Muscle of leg (tissue), 11 donors: Measurements from ENCODE around the gene CD84. TPM values are rescaled to one million over a fixed set of nuclear protein-coding genes. Genes with fewer than 3 reads are reported as not detected.
"Not testable (repeated sequence)": the region's sequence is repeated elsewhere in the genome, so short reads cannot be mapped to it uniquely, and the experiment has no call there.

Experiments
- DNase-seq: peaks from one replicate; pipeline ENCODE4 v3.0.0; 2013
- H3K27ac ChIP-seq: one replicate; pipeline ENCODE4 v1.5.1; 2013; ENCODE audit warnings: mild to moderate bottlenecking, low read length, control low read depth
- H3K27me3 ChIP-seq: one replicate; pipeline ENCODE4 v1.6.1; 2013; ENCODE audit warnings: low read length; ENCODE audit not compliant: control insufficient read depth, insufficient read depth
- H3K36me3 ChIP-seq: one replicate; pipeline ENCODE4 v1.6.1; 2013; ENCODE audit warnings: low read length; ENCODE audit not compliant: control insufficient read depth, insufficient read depth
- H3K4me1 ChIP-seq: one replicate; pipeline ENCODE4 v1.6.1; 2013; ENCODE audit warnings: low read length; ENCODE audit not compliant: control insufficient read depth, insufficient read depth
- H3K4me3 ChIP-seq: one replicate; pipeline ENCODE4 v1.5.1; 2013; ENCODE audit warnings: low read length, control low read depth
- H3K9me3 ChIP-seq: replicated peaks from 2 replicates; pipeline ENCODE4 v1.6.1; 2013; ENCODE audit warnings: low read depth, low read length; ENCODE audit not compliant: control insufficient read depth
- WGBS: methylation state at CpG from one replicate; pipeline ENCODE4 v1.1.5; 2013; ENCODE audit warnings: missing lambda C conversion rate; ENCODE audit not compliant: insufficient coverage; 5-methylcytosine and 5-hydroxymethylcytosine counted together
- polyA plus RNA-seq, 8 donors: library from polyadenylated mRNA; unstranded; fragments of 120-200 nt; gene quantifications; one replicate each; pipeline versions ENCODE4 v1.2.1 to v1.2.3, GENCODE V29; 2013; ENCODE audit warnings: inconsistent platforms in 1 of 8, low replicate concordance in 1 of 8; ENCODE audit not compliant: insufficient read length in 8 of 8, insufficient read depth in 1 of 8
- total RNA-seq: library from RNA; stranded (reverse); fragments of 120-200 nt; gene quantifications from one replicate; pipeline ENCODE4 v1.2.4, GENCODE V29; 2013

CD84 gene
- total and polyA plus RNA-seq, 9 donors = 0.94 to 2.1 (median 1.5) TPM

DNA sequence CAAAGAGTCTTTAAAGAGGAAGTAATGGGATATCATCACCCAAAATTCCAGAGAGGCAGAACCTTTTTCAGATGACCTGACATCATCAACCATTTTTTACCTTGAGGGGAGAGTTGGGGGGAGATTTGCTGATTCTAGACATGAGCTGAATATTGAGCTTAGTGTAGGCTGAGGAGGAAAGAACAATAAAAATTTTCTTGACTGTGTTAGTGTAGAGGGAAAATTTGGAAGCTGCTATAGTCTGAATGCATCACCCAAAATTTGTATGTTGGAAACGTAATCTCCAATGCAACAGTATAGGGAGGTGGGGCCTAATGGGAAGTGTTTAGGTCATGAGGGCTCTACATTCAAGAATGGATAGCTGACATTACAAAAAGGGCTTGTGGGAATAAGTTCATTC is 17.8 kb upstream of the CD84 start:
- WGBS = 86% methylated on average over 1 of the region's 1 CpG
- Histone ChIP-seq H3K36me3 (no peaks in the 10 kb centered on the region), H3K4me3 (no peak overlapping the region), H3K27ac (no peak overlapping the region), H3K9me3 (peaks cover 2% of the 10 kb centered on the region), H3K4me1 (no peaks in the 10 kb centered on the region), H3K27me3 (no peaks in the 10 kb centered on the region)
- DNase-seq = no peak

DNA sequence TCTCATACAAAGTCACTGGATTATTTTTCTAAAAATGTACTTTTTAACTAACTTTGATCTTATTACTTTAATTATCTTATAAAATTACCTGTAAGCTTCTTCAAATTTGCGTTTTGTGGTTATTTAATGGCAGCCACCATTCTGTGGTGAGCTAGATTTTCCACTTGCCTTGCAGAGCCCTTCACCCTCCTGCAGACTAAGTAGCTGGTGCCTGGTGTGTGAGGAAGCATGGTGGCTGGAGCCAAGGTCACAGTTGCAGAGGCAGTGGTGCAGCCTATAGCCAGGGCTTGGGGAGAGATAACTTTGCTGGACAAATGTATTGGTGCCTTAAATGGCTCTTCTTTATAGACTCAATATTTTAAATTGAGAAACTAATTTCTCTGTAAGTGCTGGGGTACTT is 11.2 kb upstream of the CD84 start:
- H3K27me3 ChIP-seq = no peaks in the 10 kb centered on the region
- no peak for DNase-seq
- no peaks in the 10 kb centered on the region for H3K9me3 ChIP-seq
- H3K4me1 ChIP-seq = no peaks in the 10 kb centered on the region
- no peak overlapping the region for H3K27ac ChIP-seq
- no peak overlapping the region for H3K4me3 ChIP-seq
- no peaks in the 10 kb centered on the region for H3K36me3 ChIP-seq
- WGBS = no CpG with 5 or more reads among the region's 1 CpG

DNA sequence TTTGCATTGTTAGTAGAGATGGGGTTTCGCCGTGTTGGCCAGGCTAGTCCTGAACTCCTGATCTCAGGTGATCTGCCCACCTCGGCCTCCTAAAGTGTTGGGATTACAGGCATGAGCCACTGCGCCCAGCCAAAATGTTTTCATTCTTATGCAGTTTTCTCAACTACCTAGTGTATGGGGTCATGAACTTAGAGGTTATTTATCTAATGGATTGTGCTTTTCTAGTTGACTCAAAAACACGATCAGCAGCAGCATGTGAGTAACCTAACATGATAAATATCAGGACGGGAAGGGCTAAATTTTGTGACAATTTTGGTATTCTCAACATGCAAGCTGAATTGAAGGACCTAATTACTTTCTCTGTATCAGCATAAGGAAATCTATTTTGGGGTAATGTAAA is 9.2 kb upstream of the CD84 start:
- H3K9me3 ChIP-seq = no peaks in the 10 kb centered on the region
- no peaks in the 10 kb centered on the region for H3K4me1 ChIP-seq
- no peak for DNase-seq
- H3K27ac ChIP-seq = no peak overlapping the region
- H3K36me3 ChIP-seq = no peaks in the 10 kb centered on the region
- WGBS = 40% methylated on average over 1 of the region's 6 CpGs
- H3K27me3 ChIP-seq = no peaks in the 10 kb centered on the region
- no peak overlapping the region for H3K4me3 ChIP-seq

DNA sequence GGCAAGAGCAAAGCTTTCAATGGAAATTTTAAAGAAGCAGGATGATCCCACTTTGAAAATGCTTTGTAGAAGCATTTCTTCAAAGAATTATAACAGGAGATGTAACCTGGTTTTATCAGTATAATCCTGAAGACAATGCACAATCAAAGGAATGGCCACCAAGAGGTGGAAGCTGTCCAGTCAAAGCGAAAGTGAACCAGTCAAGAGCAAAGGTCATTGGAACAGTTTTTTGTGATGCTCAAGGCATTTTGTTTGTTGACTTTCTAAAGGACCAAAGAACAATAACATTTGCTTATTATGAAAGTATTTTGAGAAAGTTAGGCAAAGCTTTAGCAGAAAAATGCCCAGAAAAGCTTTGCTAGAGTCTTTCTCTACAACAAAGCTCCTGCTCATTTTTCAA is 5.5 kb upstream of the CD84 start:
- no CpG with 5 or more reads among the region's 1 CpG for WGBS
- H3K36me3 ChIP-seq = no peaks in the 10 kb centered on the region

DNA sequence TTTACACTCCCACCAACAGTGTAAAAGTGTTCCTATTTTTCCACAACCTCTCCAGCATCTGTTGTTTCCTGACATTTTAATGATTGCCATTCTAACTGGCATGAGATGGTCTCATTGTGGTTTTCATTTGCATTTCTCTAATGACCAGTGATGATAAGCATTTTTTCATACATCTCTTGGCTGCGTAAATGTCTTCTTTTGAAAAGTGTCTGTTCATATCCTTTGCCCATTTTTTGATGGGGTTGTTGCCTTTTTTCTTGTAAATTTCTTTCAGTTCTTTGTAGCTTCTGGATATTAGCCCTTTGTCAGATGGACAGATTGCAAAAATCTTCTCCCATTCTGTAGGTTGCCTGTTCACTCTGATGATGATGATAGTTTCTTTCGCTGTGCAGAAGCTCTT is 3.7 kb upstream of the CD84 start:
- H3K27me3 ChIP-seq, H3K9me3 ChIP-seq, DNase-seq, H3K27ac ChIP-seq, H3K36me3 ChIP-seq, H3K4me3 ChIP-seq, H3K4me1 ChIP-seq: not testable (repeated sequence)
- WGBS = no CpG with 5 or more reads among the region's 2 CpGs

More for the DNA sequence above, 5.5 kb upstream of the CD84 start:
- Histone ChIP-seq H3K4me3 (no peak overlapping the region), H3K4me1 (no peaks in the 10 kb centered on the region), H3K27me3 (no peaks in the 10 kb centered on the region), H3K9me3 (no peaks in the 10 kb centered on the region), H3K27ac (no peak overlapping the region)
- DNase-seq = no peak

DNA sequence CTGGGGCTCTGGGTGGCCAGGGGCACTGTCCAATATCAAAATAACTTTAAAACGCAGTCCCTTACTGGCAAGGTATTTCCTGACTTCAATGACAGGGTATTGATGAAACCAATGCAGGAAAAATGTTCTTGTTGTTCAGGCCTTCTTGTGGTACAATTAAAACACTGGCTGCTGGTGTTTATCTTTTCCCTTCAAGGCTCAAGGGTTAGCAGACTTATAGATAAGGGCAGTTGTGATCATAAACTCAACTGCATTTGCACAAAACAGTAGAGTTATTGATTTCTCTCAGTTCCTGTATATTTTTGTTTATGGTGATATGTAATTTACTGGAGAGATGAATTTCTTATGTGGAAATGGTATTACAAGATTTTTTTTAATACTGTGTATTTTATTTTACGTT is 2.7 kb upstream of the CD84 start:
- Histone ChIP-seq H3K27me3 (no peaks in the 10 kb centered on the region), H3K9me3 (no peaks in the 10 kb centered on the region), H3K36me3 (no peaks in the 10 kb centered on the region), H3K4me1 (no peaks in the 10 kb centered on the region), H3K27ac (no peak overlapping the region), H3K4me3 (no peak overlapping the region)
- WGBS = no CpG with 5 or more reads among the region's 2 CpGs
- DNase-seq = no peak

DNA sequence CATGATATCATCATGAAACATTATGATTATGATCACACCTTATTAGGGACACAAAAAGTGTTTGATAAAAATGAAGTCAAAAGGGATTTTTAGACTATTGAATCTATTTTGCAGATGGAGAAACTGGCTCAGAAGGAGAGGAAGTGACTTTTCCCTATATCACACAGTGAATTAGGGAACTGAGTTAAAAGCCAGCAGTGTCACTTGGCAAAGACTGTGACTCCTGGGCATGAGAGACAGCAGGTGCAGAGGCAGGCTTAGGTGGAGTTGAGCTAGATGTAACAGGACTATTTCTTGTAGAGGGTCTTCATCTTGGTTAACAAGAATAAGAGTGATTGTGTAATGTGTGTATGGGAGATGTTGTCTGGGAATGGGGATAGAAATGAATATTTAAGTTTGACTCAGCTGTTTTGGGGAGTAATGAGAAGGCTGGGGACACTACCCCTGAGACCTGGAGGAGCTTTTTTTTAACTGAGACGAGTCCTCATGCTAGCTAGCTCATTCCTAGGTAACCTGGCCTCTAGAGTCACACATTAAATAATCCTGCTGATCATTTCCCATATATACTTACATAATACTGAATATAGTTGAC is 1.0 kb upstream of the CD84 start:
- Histone ChIP-seq H3K4me3 (no peak overlapping the region), H3K9me3 (no peaks in the 10 kb centered on the region), H3K4me1 (no peaks in the 10 kb centered on the region), H3K36me3 (no peaks in the 10 kb centered on the region), H3K27ac (no peak overlapping the region), H3K27me3 (no peaks in the 10 kb centered on the region)
- WGBS = no CpG with 5 or more reads among the region's 1 CpG
- peak; percentile 36 for DNase-seq

DNA sequence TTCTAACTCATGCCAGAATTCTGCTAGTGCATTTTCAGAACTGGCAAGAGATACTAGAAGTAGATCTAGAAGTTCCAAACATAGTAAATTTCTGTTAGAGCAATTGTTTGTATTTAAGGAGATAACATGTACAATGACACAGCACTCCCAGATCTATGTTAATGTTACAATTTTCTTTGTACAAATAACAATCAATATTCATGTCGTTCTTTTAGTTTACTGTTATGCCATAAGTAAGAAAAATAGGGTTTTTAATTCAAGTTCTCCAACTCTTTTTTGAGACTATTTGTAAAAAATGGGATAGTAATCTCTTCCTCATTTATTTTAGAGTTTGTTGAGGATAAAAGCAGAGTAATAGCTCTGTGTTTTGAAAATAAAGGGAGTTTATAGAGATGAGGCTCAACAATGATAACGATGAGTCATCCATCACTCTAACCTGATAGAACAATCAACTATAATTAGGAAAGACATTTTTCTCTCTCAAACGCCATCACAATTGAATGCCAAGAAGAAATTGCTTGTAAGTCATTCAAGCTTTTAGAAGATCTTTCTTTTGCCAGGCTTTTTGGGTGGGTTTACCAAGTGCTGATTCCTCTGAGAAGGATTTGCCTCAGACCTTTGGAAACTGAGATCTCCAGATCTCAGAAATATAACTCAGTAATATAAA is 638 bp downstream of the CD84 start:
- DNase-seq = no peak
- Histone ChIP-seq H3K4me1 (no peaks in the 10 kb centered on the region), H3K4me3 (peak overlapping the region; percentile 2), H3K9me3 (no peaks in the 10 kb centered on the region), H3K27ac (no peak overlapping the region), H3K27me3 (no peaks in the 10 kb centered on the region), H3K36me3 (no peaks in the 10 kb centered on the region)
- no CpG with 5 or more reads among the region's 3 CpGs for WGBS

DNA sequence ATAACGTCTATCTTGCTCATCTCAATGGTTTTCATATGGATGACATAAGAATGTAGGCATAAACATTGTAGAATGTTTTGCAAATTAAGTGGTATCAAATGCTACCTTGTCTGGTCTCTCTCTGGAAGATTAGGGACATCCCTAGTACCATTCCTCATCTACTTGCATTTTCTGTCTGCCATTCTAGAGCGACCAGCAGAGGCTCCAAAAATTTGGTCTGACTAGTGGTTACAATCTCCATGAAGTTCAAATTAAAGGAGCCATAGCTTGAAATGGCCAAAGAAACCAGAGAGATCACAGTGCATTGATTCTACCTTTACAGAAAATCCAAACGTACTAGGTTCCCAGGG is 1.1 kb downstream of the CD84 start:
- 83% methylated on average over 1 of the region's 3 CpGs for WGBS
- Histone ChIP-seq H3K27me3 (no peaks in the 10 kb centered on the region), H3K36me3 (no peaks in the 10 kb centered on the region), H3K9me3 (no peaks in the 10 kb centered on the region), H3K4me1 (no peaks in the 10 kb centered on the region), H3K27ac (no peak overlapping the region), H3K4me3 (no peak overlapping the region)
- no peak for DNase-seq

DNA sequence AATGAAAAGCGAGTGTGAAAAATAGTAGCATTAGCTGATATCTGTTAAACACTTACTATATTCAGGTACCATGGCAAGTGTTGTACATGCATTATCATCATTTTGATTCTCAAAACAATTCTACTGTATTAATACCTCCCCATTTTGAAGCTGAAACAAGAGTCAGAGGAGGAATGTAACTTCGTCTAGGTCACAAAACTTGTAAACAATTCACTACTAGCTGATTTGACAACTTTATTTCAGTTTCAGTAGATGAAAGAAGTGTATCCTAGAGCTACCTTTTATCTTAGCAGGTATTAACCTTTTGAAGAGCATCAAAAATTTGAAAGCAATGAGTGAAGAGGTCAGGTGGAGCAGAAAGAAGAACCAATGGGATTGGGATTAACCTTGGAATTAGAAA is 1.6 kb downstream of the CD84 start:
- no CpG with 5 or more reads among the region's 2 CpGs for WGBS
- DNase-seq = no peak
- Histone ChIP-seq H3K27ac (no peak overlapping the region), H3K4me1 (no peaks in the 10 kb centered on the region), H3K9me3 (no peaks in the 10 kb centered on the region), H3K27me3 (no peaks in the 10 kb centered on the region), H3K4me3 (no peak overlapping the region), H3K36me3 (no peaks in the 10 kb centered on the region)

DNA sequence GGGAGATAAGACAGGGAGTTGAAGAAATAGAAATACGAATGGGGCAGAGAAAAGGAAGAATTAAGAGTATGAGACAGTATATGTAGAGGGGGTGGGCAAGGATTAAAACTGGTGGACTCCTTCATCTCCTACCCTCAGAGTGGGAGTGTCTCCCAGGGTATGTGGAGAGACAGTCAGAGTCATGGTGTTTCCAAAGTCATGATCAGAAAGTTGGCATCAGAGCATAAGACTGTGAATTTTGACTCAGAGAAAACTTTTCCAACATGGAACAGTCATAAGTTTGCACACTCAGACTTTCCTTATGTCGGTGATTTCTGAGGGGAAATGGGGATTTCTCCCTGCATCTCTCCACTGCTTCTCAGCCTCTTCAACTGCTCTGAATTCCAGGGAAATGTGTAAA is 2.4 kb downstream of the CD84 start:
- 83% methylated on average over 1 of the region's 2 CpGs for WGBS
- Histone ChIP-seq H3K36me3 (no peaks in the 10 kb centered on the region), H3K4me3 (no peak overlapping the region)

More for the DNA sequence above, 2.4 kb downstream of the CD84 start:
- no peak for DNase-seq
- H3K27me3 ChIP-seq = no peaks in the 10 kb centered on the region
- no peak overlapping the region for H3K27ac ChIP-seq
- H3K9me3 ChIP-seq = no peaks in the 10 kb centered on the region
- no peaks in the 10 kb centered on the region for H3K4me1 ChIP-seq
